Smooth muscle cell (in vitro differentiated cells): Measurements from ENCODE around the gene TSPAN6. TPM values are rescaled to one million over a fixed set of nuclear protein-coding genes. Genes with fewer than 3 reads are reported as not detected.

Experiments used
- DNase-seq: peaks from one replicate; lab custom pipeline; 2025; ENCODE audit not compliant: unreplicated experiment; lab: John Stamatoyannopoulos, UW
- H2AFZ ChIP-seq: fragments of 200-600 bp; sonication (generic); 2 replicates; pipeline ENCODE4 v1.6.0; 2016; ENCODE audit warnings: antibody characterized with exemption, low read depth, mild to moderate bottlenecking
- H3F3A ChIP-seq: fragments of 200-600 bp; sonication (generic); 2 replicates; pipeline ENCODE4 v1.6.0; 2017; ENCODE audit warnings: antibody characterized with exemption, low read depth
- H3K27ac ChIP-seq: fragments of 200-600 bp; sonication (generic); 2 replicates; pipeline ENCODE4 v1.5.1; 2016; ENCODE audit warnings: low read depth, mild to moderate bottlenecking
- H3K27me3 ChIP-seq: fragments of 200-600 bp; sonication (generic); 2 replicates; pipeline ENCODE4 v1.6.1; 2016; ENCODE audit warnings: low read depth, mild to moderate bottlenecking
- H3K36me3 ChIP-seq: fragments of 200-600 bp; sonication (generic); 2 replicates; pipeline ENCODE4 v1.5.1; 2016; ENCODE audit warnings: low read depth
- H3K4me1 ChIP-seq: fragments of 200-600 bp; sonication (generic); 2 replicates; pipeline ENCODE4 v1.5.1; 2016; ENCODE audit warnings: low read depth
- H3K4me2 ChIP-seq: fragments of 200-600 bp; sonication (generic); 2 replicates; pipeline ENCODE4 v1.6.0; 2016; ENCODE audit warnings: mild to moderate bottlenecking
- H3K4me3 ChIP-seq: fragments of 200-600 bp; sonication (generic); 2 replicates; pipeline ENCODE4 v1.5.1; 2016; ENCODE audit warnings: mild to moderate bottlenecking
- H3K79me2 ChIP-seq: fragments of 200-600 bp; sonication (generic); 2 replicates; pipeline ENCODE4 v1.6.0; 2016; ENCODE audit warnings: low read depth, mild to moderate bottlenecking
- H3K9ac ChIP-seq: fragments of 200-600 bp; sonication (generic); 2 replicates; pipeline ENCODE4 v1.6.0; 2016; ENCODE audit warnings: low read depth
- H3K9me3 ChIP-seq: fragments of 200-600 bp; sonication (generic); replicated peaks from 2 replicates; pipeline ENCODE4 v1.5.1; 2016; ENCODE audit warnings: low read depth
- H4K20me1 ChIP-seq: fragments of 200-600 bp; sonication (generic); 2 replicates; pipeline ENCODE4 v1.6.0; 2016; ENCODE audit warnings: low read depth
- CTCF ChIP-seq: fragments of 200-600 bp; sonication (generic); IDR thresholded peaks from 2 replicates; pipeline ENCODE4 v1.5.1; 2017; ENCODE audit warnings: borderline replicate concordance, mild to moderate bottlenecking, antibody characterized with exemption; ENCODE audit not compliant: insufficient read depth, poor library complexity, severe bottlenecking
- WGBS: methylation state at CpG from one replicate; pipeline ENCODE4 v1.1.7; 2016; ENCODE audit warnings: low lambda C conversion rate; 5-methylcytosine and 5-hydroxymethylcytosine counted together
- polyA plus RNA-seq: library from polyadenylated mRNA; unstranded; fragments of >200 nt; fragmentation: Nextera tagmentation; extraction: Ambion mirVana; gene quantifications from 2 replicates; pipeline ENCODE4 v1.2.1, GENCODE V29; 2016
- total RNA-seq: library from RNA; depleted of rRNA; stranded (reverse); fragments of >200 nt; gene quantifications from 2 replicates; pipeline ENCODE4 v1.2.3, GENCODE V29; 2014

TSPAN6 gene
- total and polyA plus RNA-seq, 2 experiments from 2014 or later = 78.6 to 86.4 TPM

- H3K4me3 ChIP-seq = no peak overlapping the region
- H3K27me3 ChIP-seq = no peaks in the 10 kb centered on the region
- H3K9me3 ChIP-seq = no peaks in the 10 kb centered on the region
- H2AFZ ChIP-seq = no peak overlapping the region
- H3K9ac ChIP-seq = no peak overlapping the region
- TF ChIP-seq CTCF = peak; percentile 8
- no peaks in the 10 kb centered on the region for H3K4me1 ChIP-seq
- H3K79me2 ChIP-seq = no peaks in the 10 kb centered on the region
- H3F3A ChIP-seq = no peaks in the 10 kb centered on the region
- no peaks in the 10 kb centered on the region for H4K20me1 ChIP-seq
- no peak for DNase-seq
- H3K4me2 ChIP-seq = no peak overlapping the region
- no peak overlapping the region for H3K27ac ChIP-seq
- WGBS = 29% methylated on average over 1 of the region's 1 CpG
- H3K36me3 ChIP-seq = no peaks in the 10 kb centered on the region
These were observed 27.0 kb downstream of the TSPAN6 start for GRCh38 chrX:100609591-100609990.

GRCh38 chrX:100606753-100607152 lies 29.9 kb downstream of the TSPAN6 start:
- H2AFZ ChIP-seq = no peak overlapping the region
- no peaks in the 10 kb centered on the region for H3K27me3 ChIP-seq
- no peaks in the 10 kb centered on the region for H3K9me3 ChIP-seq
- no peak overlapping the region for H3K4me3 ChIP-seq
- no peak overlapping the region for H3K9ac ChIP-seq
- no peaks in the 10 kb centered on the region for H4K20me1 ChIP-seq
- no peaks in the 10 kb centered on the region for H3K79me2 ChIP-seq
- no peak overlapping the region for H3K4me2 ChIP-seq
- no peaks in the 10 kb centered on the region for H3K4me1 ChIP-seq
- H3F3A ChIP-seq = no peaks in the 10 kb centered on the region
- 91% methylated on average over 1 of the region's 1 CpG for WGBS
- TF ChIP-seq CTCF = no peak
- DNase-seq = no peak
- no peak overlapping the region for H3K27ac ChIP-seq
- no peaks in the 10 kb centered on the region for H3K36me3 ChIP-seq

GRCh38 chrX:100600758-100601157 lies 35.8 kb downstream of the TSPAN6 start:
- Histone ChIP-seq H3K4me3 (no peak overlapping the region), H4K20me1 (no peaks in the 10 kb centered on the region), H3K4me1 (no peaks in the 10 kb centered on the region), H3K36me3 (no peaks in the 10 kb centered on the region), H3K27me3 (no peaks in the 10 kb centered on the region), H3K9me3 (no peaks in the 10 kb centered on the region), H3K4me2 (no peak overlapping the region), H3K27ac (no peak overlapping the region), H3K79me2 (no peaks in the 10 kb centered on the region), H2AFZ (no peak overlapping the region), H3K9ac (no peak overlapping the region), H3F3A (no peaks in the 10 kb centered on the region)
- no peak for DNase-seq
- WGBS = 63% methylated on average over 1 of the region's 1 CpG
- TF ChIP-seq CTCF = no peak

- Histone ChIP-seq H3K9me3 (no peaks in the 10 kb centered on the region), H3K4me3 (no peak overlapping the region), H3K27me3 (no peaks in the 10 kb centered on the region), H3K4me1 (no peaks in the 10 kb centered on the region), H3K27ac (no peak overlapping the region), H3K9ac (no peak overlapping the region), H3K4me2 (no peak overlapping the region), H3F3A (no peaks in the 10 kb centered on the region), H4K20me1 (no peaks in the 10 kb centered on the region), H3K36me3 (no peaks in the 10 kb centered on the region), H2AFZ (no peak overlapping the region), H3K79me2 (no peaks in the 10 kb centered on the region)
- no peak for TF ChIP-seq CTCF
- DNase-seq = no peak
These were observed 36.3 kb downstream of the TSPAN6 start for GRCh38 chrX:100600340-100600739.
